Activated T-helper 1 cell treated with anti-CD3 and anti-CD28 coated beads, Interleukin-12 subunit alpha, Interleukin-12 subunit beta, Interleukin-2, Interleukin-4 antibody, amounts not matched to agents 30 ng/mL and 10 ng/mL and 1 ng/mL, durations not matched to agents 14 hours and 24 hours and 36 hours (primary cell): ENCODE data around the gene SDF2L1. TPM values are rescaled to one million over a fixed set of nuclear protein-coding genes. Genes with fewer than 3 reads are reported as not detected.

Source experiments
- DNase-seq: peaks from one replicate; pipeline ENCODE4 v3.0.0; 2021; ENCODE audit warnings: low spot score
- H3K27ac Mint-ChIP-seq: one replicate; pipeline ENCODE4 v1.8.0; 2021; ENCODE audit warnings: mild to moderate bottlenecking, mixed read lengths
- H3K27me3 Mint-ChIP-seq: one replicate; pipeline ENCODE4 v1.8.0; 2022; ENCODE audit warnings: mild to moderate bottlenecking, moderate library complexity, mixed read lengths; ENCODE audit not compliant: insufficient read depth
- H3K36me3 Mint-ChIP-seq: one replicate; pipeline ENCODE4 v1.8.0; 2021; ENCODE audit warnings: low read depth, mixed read lengths
- H3K4me1 Mint-ChIP-seq: one replicate; pipeline ENCODE4 v1.8.0; 2021; ENCODE audit warnings: low read depth, mixed read lengths
- H3K4me3 Mint-ChIP-seq: one replicate; pipeline ENCODE4 v1.8.0; 2021; ENCODE audit warnings: mild to moderate bottlenecking, moderate library complexity, mixed read lengths
- H3K9me3 Mint-ChIP-seq: one replicate; pipeline ENCODE4 v1.8.0; 2021; ENCODE audit warnings: mixed read lengths
- intact Hi-C: fragments of 100-400 bp; cut with micrococcal nuclease; formaldehyde crosslinking; loops from one replicate; pipeline ENCODE4 v1.15.1; 2024
- total RNA-seq: library from RNA; stranded (reverse); gene quantifications from 2 replicates; pipeline ENCODE4 v1.2.3, GENCODE V29; 2022

Gene SDF2L1
- total RNA-seq, 1 donor from 2014 or later = 98.8 TPM

DNA sequence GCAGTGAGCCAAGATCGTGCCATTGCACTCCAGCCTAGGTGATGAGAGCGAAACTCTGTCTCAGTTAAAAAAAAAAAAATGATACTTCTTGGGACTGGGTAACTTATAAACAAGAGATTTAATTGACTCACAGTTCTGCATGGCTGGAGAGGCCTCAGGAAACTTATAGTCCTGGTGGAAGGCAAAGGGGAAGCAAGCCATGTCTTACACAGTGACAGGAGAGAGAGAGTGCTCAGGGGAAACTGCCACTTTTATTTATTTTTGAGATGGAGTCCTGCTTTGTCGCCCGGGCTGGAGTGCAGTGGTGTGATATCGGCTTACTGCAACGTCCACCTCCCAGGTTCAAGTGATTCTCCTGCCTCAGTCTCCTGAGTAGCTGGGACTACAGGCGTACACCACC, 8.2 kb downstream of the SDF2L1 start:
- intact Hi-C loops = no loop called here
- H3K4me1 Mint-ChIP-seq = peaks cover 31% of the 10 kb centered on the region
- no peaks in the 10 kb centered on the region for H3K9me3 Mint-ChIP-seq
- H3K27me3 Mint-ChIP-seq = no peaks in the 10 kb centered on the region
- no peak overlapping the region for H3K27ac Mint-ChIP-seq
- H3K36me3 Mint-ChIP-seq = peaks cover 19% of the 10 kb centered on the region
- no peak for DNase-seq
- H3K4me3 Mint-ChIP-seq = peak overlapping the region; percentile 88

DNA sequence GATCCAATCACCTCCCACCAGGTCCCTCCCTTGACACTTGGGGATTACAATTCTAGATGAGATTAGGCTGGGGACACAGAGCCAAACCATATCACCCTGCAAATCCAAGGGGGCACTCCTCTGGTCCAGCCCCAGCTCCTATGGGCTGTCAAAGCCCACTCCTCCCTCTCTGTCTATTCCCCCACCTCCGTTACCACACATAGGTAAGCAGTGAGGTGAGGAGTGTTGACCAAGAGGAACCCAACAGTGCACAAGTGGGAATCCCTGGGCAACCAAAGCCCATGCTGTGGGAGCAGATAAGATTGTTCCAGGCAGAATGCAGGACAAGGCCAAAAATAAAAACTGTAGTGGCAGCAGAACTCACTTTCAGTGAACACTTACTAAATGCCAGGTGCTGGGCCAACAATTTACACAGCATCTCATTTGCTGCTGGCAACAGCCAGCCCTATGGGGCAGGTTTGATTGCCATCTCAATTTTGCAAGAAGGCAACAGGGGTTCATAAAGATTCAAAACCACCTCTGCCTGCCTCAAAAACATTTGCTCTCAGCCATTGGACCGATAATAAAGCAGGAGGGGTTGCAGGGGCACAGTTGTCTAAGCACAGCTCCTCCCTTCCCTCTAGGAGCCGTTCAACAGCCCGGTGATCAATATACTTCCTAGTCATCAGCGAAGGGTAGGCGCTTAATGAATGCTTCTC, 8.9 kb downstream of the SDF2L1 start:
- Mint-ChIP-seq H3K4me1 (peaks cover 31% of the 10 kb centered on the region), H3K9me3 (no peaks in the 10 kb centered on the region), H3K4me3 (peak overlapping the region; percentile 88), H3K36me3 (peaks cover 17% of the 10 kb centered on the region), H3K27me3 (no peaks in the 10 kb centered on the region), H3K27ac (peak overlapping the region; percentile 80)
- no peak for DNase-seq
- intact Hi-C loops = no loop called here

DNA sequence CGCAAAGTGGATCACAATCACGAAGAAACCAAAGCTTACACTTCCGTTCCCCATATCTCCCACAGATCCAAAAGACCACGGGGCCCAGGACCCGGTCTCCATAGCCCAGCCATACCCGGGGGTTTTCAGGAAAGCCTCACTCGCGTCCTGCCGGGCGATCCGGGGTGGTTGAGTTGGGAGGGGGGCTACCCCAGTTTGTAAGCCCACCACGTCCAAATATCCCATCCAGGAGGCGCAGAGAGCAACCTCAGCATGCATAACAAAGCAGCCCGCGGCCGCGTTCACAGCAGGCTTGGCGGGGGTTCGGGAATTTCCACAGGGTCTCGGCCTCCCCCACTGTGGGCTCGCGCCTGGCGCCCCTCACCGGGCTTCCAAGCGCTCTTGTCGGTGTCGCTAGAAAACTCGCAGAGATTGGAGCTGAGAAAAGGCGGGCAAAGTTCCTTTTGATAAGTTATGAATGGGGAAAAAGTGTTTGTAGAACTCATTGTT, 9.5 kb downstream of the SDF2L1 start:
- no peaks in the 10 kb centered on the region for H3K27me3 Mint-ChIP-seq
- no peaks in the 10 kb centered on the region for H3K9me3 Mint-ChIP-seq
- peak overlapping the region; percentile 80 for H3K27ac Mint-ChIP-seq
- H3K4me3 Mint-ChIP-seq = peak overlapping the region; percentile 88
- H3K4me1 Mint-ChIP-seq = peaks cover 33% of the 10 kb centered on the region
- DNase-seq = no peak
- peaks cover 12% of the 10 kb centered on the region for H3K36me3 Mint-ChIP-seq
- intact Hi-C loops = loop anchor here (1.0 to 2.0 kb wide), 2 partner anchors 9 to 15 kb away; partner anchors contain the start of genes PPIL2 and SDF2L1

DNA sequence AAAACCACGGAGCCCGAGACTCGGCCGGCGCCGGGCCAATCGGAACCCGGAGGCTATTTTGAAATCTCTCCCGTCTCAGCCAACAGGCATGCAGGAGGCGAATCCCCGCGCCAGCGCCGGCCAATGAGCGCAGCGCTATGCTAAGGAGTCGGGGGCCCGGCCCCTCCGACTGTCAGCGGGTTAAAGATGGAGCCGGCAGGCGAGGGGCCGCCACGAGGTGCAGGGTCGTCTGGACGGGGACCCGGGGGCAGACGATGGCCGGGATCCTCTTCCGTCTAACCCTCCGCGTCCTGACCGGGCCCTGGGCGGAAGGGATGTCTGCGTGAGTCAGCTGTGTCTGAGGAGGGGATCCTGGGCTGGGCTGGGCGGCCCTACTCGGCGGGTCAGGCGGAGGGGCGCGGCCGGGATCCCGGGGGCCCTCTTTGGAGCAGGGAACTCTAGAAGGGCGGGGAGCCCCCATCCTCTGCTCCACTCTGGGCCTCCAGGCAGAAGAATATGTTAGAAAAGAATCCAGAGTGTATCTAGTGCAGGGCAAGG, 10.0 kb downstream of the SDF2L1 start:
- peak; percentile 88 for DNase-seq
- intact Hi-C loops = loop anchor here (1.0 to 2.0 kb wide), 2 partner anchors 10 to 15 kb away; partner anchors contain the start of genes PPIL2 and SDF2L1
- peak overlapping the region; percentile 88 for H3K4me3 Mint-ChIP-seq
- no peaks in the 10 kb centered on the region for H3K9me3 Mint-ChIP-seq
- H3K4me1 Mint-ChIP-seq = peaks cover 34% of the 10 kb centered on the region
- peak overlapping the region; percentile 80 for H3K27ac Mint-ChIP-seq
- peaks cover 8% of the 10 kb centered on the region for H3K36me3 Mint-ChIP-seq
- H3K27me3 Mint-ChIP-seq = no peaks in the 10 kb centered on the region

DNA sequence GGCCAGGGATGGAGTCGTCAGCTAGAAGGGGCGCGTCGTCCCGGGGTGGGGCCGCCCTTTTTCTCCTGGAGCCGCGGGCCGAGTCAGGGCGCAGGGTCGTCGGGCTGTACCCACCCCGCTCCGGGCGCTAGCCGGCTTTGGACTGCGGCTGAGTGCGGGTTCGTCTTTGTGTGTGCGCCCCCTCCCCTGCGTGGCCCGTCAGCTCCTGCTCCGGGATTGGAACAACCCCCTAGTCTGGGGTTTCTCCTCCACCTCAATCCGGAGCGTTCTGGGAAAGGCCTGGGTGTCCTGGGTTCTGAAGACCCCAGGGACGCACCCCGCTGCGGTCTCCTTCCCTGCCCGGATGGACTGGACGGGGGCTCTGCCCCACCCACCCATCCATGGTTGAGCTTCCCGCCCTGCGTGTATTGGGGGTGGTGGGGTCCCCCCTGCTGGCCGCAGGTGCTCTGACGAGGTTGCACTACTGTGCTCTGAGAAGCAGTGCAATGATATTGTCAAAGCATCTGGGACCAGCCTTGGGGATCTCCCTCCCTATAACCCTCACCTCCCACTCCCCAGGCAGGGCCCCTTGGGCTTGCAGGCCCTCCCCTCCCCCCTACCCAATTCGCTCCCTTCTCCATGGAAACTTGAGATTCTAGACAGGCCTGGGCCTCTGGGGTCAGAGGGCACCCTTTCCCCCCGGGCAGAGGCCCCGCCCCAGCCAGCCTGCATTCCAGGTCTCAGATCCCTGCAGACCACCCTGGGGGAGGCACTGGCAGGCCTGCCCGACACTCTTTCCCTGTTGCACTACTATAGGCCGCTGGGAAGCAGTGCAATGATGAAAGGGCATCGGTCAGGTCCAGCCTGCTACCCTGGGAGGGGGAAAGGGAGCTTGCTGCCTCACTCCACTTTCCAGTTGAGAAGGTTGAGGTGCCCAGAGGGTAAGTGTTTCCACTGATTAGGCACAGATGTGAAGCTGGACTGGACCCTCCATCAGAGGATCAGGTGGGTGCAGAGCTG, 10.7 kb downstream of the SDF2L1 start:
- H3K9me3 Mint-ChIP-seq = no peaks in the 10 kb centered on the region
- intact Hi-C loops = loop anchor here (1.0 to 2.0 kb wide), 2 partner anchors 11 to 14 kb away; partner anchors contain the start of genes PPIL2 and SDF2L1
- peak overlapping the region; percentile 80 for H3K27ac Mint-ChIP-seq
- H3K4me3 Mint-ChIP-seq = peak overlapping the region; percentile 88
- H3K4me1 Mint-ChIP-seq = peaks cover 35% of the 10 kb centered on the region
- H3K36me3 Mint-ChIP-seq = peaks cover 8% of the 10 kb centered on the region
- H3K27me3 Mint-ChIP-seq = no peaks in the 10 kb centered on the region
- no peak for DNase-seq

DNA sequence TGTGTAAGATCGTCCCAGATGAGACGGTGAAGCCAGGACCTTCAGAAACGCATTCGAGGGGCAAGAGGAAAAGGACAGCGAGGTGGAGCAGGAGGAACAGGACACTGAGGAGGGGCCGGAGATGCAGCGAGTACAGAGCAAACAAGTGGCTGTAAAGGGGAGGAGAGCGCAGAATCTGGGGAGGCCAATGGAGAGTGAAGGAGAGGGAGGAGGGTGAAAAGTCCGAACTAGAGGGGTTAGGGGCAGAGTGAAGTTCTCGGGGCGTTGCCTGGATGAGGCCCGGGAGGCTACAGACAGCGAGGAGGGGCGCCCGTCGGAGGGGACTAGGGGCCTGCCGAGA, 14.9 kb downstream of the SDF2L1 start:
- Mint-ChIP-seq H3K4me1 (peaks cover 18% of the 10 kb centered on the region), H3K4me3 (peak overlapping the region; percentile 78), H3K27me3 (no peaks in the 10 kb centered on the region), H3K36me3 (no peaks in the 10 kb centered on the region), H3K9me3 (no peaks in the 10 kb centered on the region), H3K27ac (peak overlapping the region; percentile 64)
- intact Hi-C loops = loop anchor here (1.0 kb wide), 2 partner anchors 9 to 15 kb away; partner anchors contain the start of genes PPIL2 and SDF2L1
- no peak for DNase-seq

DNA sequence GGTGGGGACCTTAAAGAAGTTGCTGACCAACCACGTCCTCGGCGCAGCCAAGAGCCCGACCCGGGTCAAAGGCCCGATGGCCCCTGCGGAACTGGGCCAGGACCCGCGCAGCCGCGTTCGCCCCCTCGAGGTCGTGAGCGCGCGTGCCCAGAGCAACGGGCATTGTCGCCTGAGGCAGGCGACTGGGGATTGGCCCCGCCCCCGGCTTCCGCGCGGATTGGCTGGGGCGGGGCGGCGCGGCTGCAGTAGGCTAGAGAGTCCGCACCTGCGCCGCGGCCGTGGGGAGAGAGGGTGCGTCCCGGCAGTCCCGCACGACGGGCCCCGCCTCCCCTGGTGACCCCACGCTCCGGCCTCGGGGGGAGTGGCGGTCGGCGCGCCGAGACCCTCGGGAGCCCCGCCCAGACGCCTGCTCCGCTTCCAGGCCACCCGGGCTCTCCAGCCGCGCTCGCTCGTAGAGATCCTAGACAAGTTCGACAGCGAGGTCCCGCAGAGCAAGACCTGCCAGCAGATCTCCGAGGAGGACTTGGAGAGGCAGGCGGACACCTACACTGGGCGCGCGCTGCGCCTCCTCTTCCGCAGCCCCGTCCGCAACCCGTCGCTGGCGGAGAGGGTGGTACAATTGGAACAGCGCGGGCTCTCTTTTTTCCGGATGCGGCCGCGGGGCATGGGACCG, 15.4 kb downstream of the SDF2L1 start:
- H3K4me1 Mint-ChIP-seq = peaks cover 18% of the 10 kb centered on the region
- no peaks in the 10 kb centered on the region for H3K9me3 Mint-ChIP-seq
- no peaks in the 10 kb centered on the region for H3K36me3 Mint-ChIP-seq
- intact Hi-C loops = loop anchor here (1.0 kb wide), 2 partner anchors 9 to 15 kb away; partner anchors contain the start of genes PPIL2 and SDF2L1
- peak; percentile 82 for DNase-seq
- no peaks in the 10 kb centered on the region for H3K27me3 Mint-ChIP-seq
- peak overlapping the region; percentile 78 for H3K27ac Mint-ChIP-seq
- H3K4me3 Mint-ChIP-seq = peak overlapping the region; percentile 88

DNA sequence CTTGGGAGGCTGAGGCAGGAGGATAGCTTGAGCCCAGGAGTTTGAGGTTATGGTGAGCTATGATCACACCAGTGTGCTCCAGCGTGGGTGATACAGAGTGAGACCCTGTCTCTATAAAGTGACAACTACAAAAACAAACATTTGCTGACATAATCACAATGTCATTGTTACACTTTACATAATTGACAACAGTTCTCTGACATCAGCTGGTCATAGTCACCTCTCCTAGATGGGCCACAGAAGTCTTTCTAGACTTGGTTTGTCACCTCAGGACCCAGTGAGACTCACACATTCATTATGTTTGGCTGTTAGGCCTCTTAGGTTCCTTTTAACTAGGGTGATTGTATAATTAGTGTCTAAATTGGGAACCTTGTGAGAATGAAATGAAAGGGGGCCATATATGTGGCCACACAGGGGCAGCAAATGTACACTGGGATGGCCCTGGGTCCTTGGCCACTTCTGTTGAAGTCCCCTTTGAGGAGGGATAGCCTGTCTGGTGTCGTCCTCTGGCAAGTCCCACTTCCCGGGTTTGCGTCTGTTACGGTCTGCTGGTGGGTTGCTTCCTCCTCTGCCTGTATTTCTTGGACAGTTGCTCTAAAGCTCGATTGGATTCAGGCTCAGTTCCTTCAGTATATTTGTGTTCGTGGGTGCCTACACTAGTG, 17.9 kb downstream of the SDF2L1 start:
- H3K4me3 Mint-ChIP-seq = no peak overlapping the region
- no peaks in the 10 kb centered on the region for H3K9me3 Mint-ChIP-seq
- H3K27ac Mint-ChIP-seq = no peak overlapping the region
- intact Hi-C loops = no loop called here
- no peaks in the 10 kb centered on the region for H3K36me3 Mint-ChIP-seq
- DNase-seq = no peak
- no peaks in the 10 kb centered on the region for H3K27me3 Mint-ChIP-seq
- H3K4me1 Mint-ChIP-seq = peaks cover 15% of the 10 kb centered on the region

DNA sequence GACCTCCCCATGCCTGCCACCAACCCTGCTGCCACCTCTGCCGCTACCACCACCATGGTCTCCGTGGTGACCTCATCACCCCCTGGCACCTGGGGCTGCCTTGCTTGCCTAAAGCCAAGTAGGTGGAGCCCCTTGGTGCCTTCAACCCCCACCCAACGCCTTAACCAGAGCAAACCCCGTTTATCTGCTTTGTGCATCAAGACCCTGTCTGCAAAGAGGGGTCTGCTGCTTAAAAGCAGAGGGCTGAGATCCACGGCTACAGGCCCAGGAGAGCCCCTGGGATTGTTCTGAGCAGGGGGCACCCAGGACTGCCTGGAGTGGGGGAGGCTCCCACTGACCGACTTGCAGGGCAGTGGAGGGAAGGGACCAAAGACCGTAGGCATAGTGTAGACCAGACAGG, 18.8 kb downstream of the SDF2L1 start:
- Mint-ChIP-seq H3K4me3 (no peak overlapping the region), H3K27me3 (no peaks in the 10 kb centered on the region)
- DNase-seq = no peak

DNA sequence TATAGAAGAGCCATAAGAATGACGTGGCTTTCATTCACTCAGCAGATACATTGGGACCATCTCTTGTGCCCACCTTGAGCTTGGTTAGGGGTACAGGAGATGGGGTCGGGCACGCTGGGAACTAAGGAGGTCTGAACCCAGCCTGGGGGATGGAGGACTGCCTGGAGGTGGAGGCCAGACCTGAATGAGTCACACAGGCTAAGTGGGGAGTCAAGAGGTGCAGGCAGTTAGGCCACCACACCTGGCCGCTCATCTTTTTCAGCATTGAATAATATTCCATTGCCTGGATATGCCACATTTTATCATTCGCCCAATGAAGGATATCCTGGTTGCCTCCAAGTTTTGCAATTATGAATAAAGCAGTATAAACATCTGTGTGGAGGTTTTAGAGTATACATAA, 19.9 kb downstream of the SDF2L1 start:
- Mint-ChIP-seq H3K9me3 (no peaks in the 10 kb centered on the region), H3K27me3 (no peaks in the 10 kb centered on the region)
- intact Hi-C loops = no loop called here

More for the DNA sequence above, 18.8 kb downstream of the SDF2L1 start:
- Mint-ChIP-seq H3K36me3 (no peaks in the 10 kb centered on the region), H3K9me3 (no peaks in the 10 kb centered on the region), H3K4me1 (peaks cover 22% of the 10 kb centered on the region), H3K27ac (no peak overlapping the region)
- intact Hi-C loops = no loop called here

DNA sequence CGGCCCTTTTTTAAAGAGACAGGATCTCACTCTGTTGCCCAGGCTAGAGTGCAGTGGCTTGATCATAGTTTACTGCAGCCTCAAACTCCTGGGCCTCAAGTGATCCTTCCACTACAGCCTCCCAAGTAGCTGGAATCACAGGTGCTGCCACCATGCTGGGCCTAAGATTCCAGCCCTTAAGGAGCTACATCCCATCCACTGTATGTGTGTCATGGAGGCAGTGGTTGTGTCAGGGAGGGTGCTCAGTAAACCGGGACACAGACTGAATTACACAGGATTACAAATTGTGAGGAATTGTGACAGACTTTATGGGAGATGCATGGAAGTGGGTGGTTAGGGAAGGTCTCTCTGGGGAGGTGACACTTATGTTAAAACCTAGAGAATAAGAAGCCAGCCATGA, 21.6 kb downstream of the SDF2L1 start:
- H3K4me1 Mint-ChIP-seq = peaks cover 25% of the 10 kb centered on the region

More for the DNA sequence above, 19.9 kb downstream of the SDF2L1 start:
- Mint-ChIP-seq H3K27ac (no peak overlapping the region), H3K4me3 (no peak overlapping the region), H3K36me3 (no peaks in the 10 kb centered on the region), H3K4me1 (peaks cover 20% of the 10 kb centered on the region)
- DNase-seq = no peak

More for the DNA sequence above, 21.6 kb downstream of the SDF2L1 start:
- Mint-ChIP-seq H3K36me3 (peaks cover 3% of the 10 kb centered on the region), H3K27me3 (no peaks in the 10 kb centered on the region), H3K9me3 (no peaks in the 10 kb centered on the region), H3K4me3 (no peak overlapping the region), H3K27ac (no peak overlapping the region)
- no peak for DNase-seq
- intact Hi-C loops = no loop called here
